Activated gamma-delta T cell treated with anti-CD3 and anti-CD28 coated beads, Interleukin-2, amount 50 U/mL, for 16 hours (primary cell): ENCODE results near the gene SLAMF8.

Experiments
- DNase-seq: peaks from one replicate; pipeline ENCODE4 v3.0.0-alpha.2; 2020; ENCODE audit warnings: low read depth

The SLAMF8 gene

GRCh38 chr1:159826441-159827101 lies at the start of gene SLAMF8:
TSS of gene SLAMF8 (plus strand) at chr1:159826873. CDS start at chr1:159826899, 26 bp downstream.
- peak; percentile 50 for DNase-seq

GRCh38 chr1:159778266-159778665 lies 48.4 kb upstream of the SLAMF8 start:
- no peak for DNase-seq

GRCh38 chr1:159779403-159779851 lies 47.2 kb upstream of the SLAMF8 start:
- no peak for DNase-seq

- DNase-seq: peak; percentile 89
Observed at GRCh38 chr1:159780583-159781582, 45.8 kb upstream of the SLAMF8 start, which contains the start of gene DUSP23. TSS of gene DUSP23 (plus strand) at chr1:159780962. CDS start at chr1:159781101, 139 bp downstream.

DNA sequence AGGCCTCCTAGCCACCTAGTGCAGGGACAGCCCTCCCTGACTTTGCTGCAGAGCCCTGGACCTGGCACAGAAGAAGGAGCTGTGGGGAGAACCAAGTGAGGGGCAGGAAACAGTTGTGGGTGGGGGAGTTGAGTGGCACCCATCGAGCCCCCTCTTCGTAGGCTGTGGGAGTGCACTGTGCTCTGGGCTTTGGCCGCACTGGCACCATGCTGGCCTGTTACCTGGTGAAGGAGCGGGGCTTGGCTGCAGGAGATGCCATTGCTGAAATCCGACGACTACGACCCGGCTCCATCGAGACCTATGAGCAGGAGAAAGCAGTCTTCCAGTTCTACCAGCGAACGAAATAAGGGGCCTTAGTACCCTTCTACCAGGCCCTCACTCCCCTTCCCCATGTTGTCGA lies 44.7 kb upstream of the SLAMF8 start:
- no peak for DNase-seq

GRCh38 chr1:159783724-159784123 lies 42.9 kb upstream of the SLAMF8 start:
- no peak for DNase-seq

DNA sequence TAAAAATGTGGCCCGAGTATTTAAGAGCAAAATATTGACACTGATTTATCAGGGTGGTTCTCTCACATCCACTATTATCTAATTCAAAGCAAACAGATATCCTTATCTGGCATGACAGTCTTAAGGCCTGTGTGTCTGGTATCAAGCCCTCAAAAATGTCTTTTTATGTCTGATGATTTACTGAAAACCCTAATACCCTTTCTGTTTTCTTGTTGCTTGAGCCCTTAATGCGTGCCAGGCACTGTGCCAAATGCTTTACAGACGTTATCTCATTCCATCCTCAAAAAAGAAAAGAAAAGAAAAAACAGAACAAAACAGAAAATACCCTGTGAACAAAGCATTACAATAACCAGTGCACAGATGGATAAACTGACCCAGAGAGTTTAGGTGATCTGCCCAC lies 40.2 kb upstream of the SLAMF8 start:
- DNase-seq: no peak

- DNase-seq: no peak
Observed at GRCh38 chr1:159786966-159787365, 39.7 kb upstream of the SLAMF8 start.

DNA sequence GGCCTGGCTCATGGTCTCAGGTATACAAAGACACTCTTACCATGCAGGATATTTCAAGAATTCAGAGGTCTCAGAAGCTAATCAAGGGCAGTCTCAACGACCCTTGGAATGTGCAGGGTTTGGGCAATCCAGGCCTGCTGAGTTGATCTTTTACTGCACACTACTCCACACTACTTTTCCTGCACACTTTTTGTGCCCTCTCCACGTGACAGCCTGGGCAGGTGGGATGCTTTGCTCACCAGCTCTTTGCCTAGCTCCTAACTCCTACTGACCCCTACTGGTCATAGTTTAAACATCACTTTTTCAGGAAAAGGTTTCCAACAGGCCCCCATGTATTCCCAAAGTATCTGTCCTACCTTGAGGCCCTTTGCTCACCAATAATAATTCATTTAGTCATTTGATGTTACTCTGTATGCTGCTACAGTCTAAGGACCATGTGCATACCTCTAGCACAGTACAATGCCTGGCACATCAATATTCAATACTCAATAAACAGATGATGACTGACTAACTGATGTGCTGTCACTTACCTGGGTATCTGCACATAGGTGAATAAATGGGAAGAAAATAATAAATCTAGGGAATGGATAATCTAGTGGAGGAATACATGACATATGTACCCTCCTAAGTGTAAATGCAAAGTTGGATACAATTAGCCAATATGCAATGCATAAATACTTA lies 36.3 kb upstream of the SLAMF8 start:
- DNase-seq: no peak

GRCh38 chr1:159791031-159791430 lies 35.6 kb upstream of the SLAMF8 start:
- no peak for DNase-seq

GRCh38 chr1:159791461-159791860 lies 35.2 kb upstream of the SLAMF8 start:
- DNase-seq: no peak

- no peak for DNase-seq
Observed at GRCh38 chr1:159795534-159795933, 31.1 kb upstream of the SLAMF8 start.

GRCh38 chr1:159798893-159799292 lies 27.8 kb upstream of the SLAMF8 start:
- peak; percentile 21 for DNase-seq

GRCh38 chr1:159799446-159799985 lies 27.2 kb upstream of the SLAMF8 start:
- DNase-seq: no peak

- DNase-seq: peak; percentile 17
Observed at GRCh38 chr1:159800177-159800930, 26.3 kb upstream of the SLAMF8 start.

DNA sequence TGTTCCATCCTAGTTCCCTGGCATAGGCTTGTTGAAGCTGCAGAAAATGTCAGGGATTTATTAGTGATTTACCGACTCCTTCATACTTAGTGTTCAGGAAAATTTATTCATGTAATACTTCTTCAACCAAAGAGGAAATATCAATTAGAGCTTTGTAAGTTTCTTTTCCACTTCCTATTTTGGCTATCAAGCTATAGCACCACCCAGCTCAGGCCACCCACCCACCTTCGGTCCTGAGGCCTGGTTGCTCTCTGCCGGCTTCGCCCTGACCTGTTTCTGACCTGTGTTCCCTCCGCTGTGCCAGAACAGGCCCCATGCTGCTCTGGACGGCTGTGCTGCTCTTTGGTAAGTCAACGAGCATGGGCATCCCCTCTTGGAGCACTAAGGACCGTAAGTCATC lies 24.6 kb upstream of the SLAMF8 start, which contains the start of gene FCRL6:
Gene FCRL6 (plus strand): TSS at position 250 of the 400 bp plus-strand sequence. CDS start 65 bp downstream, at position 315.
- no peak for DNase-seq

DNA sequence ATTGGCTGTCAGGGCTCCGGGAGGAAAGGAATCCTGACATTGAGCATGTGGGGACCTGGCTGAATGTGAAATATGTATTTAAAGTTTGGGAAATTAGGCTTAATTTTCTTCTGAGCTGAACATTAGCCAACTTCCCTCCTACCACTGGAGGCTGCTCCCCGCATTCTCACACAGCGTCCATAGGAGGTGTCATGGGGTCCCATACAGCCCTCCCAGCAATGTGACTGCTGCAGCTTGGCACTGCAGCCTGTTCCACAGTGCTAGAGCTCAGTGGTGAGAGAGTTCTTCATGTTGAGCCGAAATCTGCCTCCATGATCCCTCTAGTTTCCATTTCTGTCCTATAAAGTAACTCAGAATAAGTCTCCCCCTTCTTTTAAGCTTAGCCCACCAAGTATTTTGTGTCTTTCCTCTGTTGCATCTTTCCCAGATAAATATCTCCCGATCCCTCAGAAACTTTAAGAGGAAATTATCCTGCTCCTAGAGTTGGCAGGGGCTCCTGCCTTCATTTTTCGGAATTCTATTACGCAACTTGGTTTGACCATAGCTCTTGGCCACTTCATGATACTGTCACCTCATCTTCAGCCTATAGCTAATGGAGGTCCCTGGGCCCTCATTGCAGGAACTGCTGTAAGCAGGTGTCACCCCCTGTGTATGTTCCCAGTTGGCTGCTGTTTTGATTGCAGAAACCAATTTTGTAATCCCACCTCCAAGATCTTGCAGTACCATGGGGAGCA lies 22.6 kb upstream of the SLAMF8 start:
- DNase-seq: no peak

- no peak for DNase-seq
Observed at GRCh38 chr1:159804924-159805323, 21.7 kb upstream of the SLAMF8 start.

DNA sequence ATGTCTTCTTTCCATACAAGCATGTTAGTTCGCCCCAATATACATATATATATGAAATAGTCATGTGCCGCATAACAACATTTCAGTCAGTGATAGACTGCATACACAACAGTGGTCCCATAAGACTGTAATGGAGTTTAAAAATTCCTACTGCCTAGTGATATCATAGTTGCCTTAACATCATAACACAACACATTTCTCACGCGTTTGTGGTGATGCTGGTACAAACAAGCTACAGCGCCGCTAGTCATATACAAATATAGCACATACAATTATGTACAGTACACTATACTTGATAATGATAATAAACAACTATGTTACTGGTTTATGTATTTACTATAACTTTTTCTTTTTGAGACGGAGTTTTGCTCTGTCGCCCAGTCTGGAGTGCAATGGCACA lies 10.7 kb upstream of the SLAMF8 start:
- no peak for DNase-seq

- no peak for DNase-seq
Observed at GRCh38 chr1:159817276-159818041, 9.2 kb upstream of the SLAMF8 start.
